K562 (cell line): ENCODE measurements around the gene RPL26. TPM values are rescaled to one million over a fixed set of nuclear protein-coding genes. Genes with fewer than 3 reads are reported as not detected.

Experiments used
- EP400 ChIP-seq: fragments of 450-650 bp; IDR thresholded peaks from 2 replicates; pipeline ENCODE4 v1.6.1; 2017; ENCODE audit warnings: antibody characterized with exemption, mild to moderate bottlenecking, moderate library complexity
- ETV5 ChIP-seq: sonication (generic); formaldehyde crosslinking; IDR thresholded peaks from 2 replicates; pipeline ENCODE4 v1.4.0; 2020; ENCODE audit warnings: low read depth, mild to moderate bottlenecking, missing genetic modification reagents
- FOXA3 ChIP-seq, 2 experiments: fragments of 450-650 bp in 1 of 2; sonication (generic) in 1 of 2; formaldehyde crosslinking; IDR thresholded peaks in 1 of 2; conservative IDR thresholded peaks in 1 of 2; 2 replicates each; pipeline versions ENCODE4 v1.4.0 to v1.8.0; 2020 to 2022; ENCODE audit warnings: mild to moderate bottlenecking in 2 of 2, missing genetic modification reagents in 1 of 2
- HDAC8 ChIP-seq: fragments of 450-650 bp; IDR thresholded peaks from 2 replicates; pipeline ENCODE4 v1.6.1; 2016; ENCODE audit warnings: mild to moderate bottlenecking, missing genetic modification characterization, moderate library complexity, missing compliant biosample characterization
- HNRNPL ChIP-seq: fragments of 200-400 bp; formaldehyde crosslinking; IDR thresholded peaks from 2 replicates; pipeline ENCODE4 v1.6.1; 2017; ENCODE audit warnings: low read depth, mild to moderate bottlenecking, low read length
- HNRNPUL1 ChIP-seq: fragments of 200-400 bp; formaldehyde crosslinking; IDR thresholded peaks from 2 replicates; pipeline ENCODE4 v1.6.1; 2017; ENCODE audit warnings: low read length
- MXI1 ChIP-seq: IDR thresholded peaks from 2 replicates; pipeline ENCODE4 v1.6.1; 2011; ENCODE audit warnings: low read depth, mild to moderate bottlenecking, improper control_type of control experiment, low read length
- MYC ChIP-seq, 2 experiments: fragments of 250-450 bp in 1 of 2; sonication (Bioruptor Pico) in 1 of 2; IDR thresholded peaks; 2 replicates each; pipeline versions ENCODE4 v1.5.1 to v1.6.1; 2012 to 2021; ENCODE audit warnings: low read depth in 2 of 2, borderline replicate concordance in 1 of 2, improper control_type of control experiment in 1 of 2, low read length in 1 of 2, mild to moderate bottlenecking in 1 of 2, moderate library complexity in 1 of 2
- PRDM10 ChIP-seq: fragments of 450-650 bp; IDR thresholded peaks from 2 replicates; pipeline ENCODE4 v1.6.1; 2018; ENCODE audit not compliant: partially characterized antibody
- ZNF239 ChIP-seq: fragments of 250-450 bp; sonication (Bioruptor Pico); IDR thresholded peaks from 2 replicates; pipeline ENCODE4 v1.4.0; 2020; ENCODE audit warnings: mild to moderate bottlenecking
- polyA plus RNA-seq, 8 experiments: library from polyadenylated mRNA; depleted of rRNA in 4 of 8; stranded (reverse) in 5 of 8; unstranded in 3 of 8; fragments of >200 nt; fragmentation: Nextera tagmentation in 2 of 8; fragmentation: Illumina TruSeq in 1 of 8; extraction: Ambion mirVana in 2 of 8; extraction: Trizol in 1 of 8; gene quantifications; 2 replicates each; pipeline versions ENCODE4 v1.2.1 to v1.2.3, GENCODE V29; 2011 to 2014; ENCODE audit warnings: inconsistent platforms in 1 of 8, missing spikeins in 1 of 8
- total RNA-seq, 7 experiments: library from RNA; depleted of rRNA in 6 of 7; stranded (reverse); fragments of >200 nt in 6 of 7; fragmentation: Illumina TruSeq in 2 of 7; extraction: Trizol in 2 of 7; gene quantifications; 2 replicates each; pipeline versions ENCODE4 v1.2.1 to v1.2.3, GENCODE V29; 2011 to 2021; ENCODE audit warnings: low replicate concordance in 1 of 7
- TF ChIP-seq, protein P1 (sequence below), 2 experiments: fragments of 450-650 bp; IDR thresholded peaks; 2 replicates each; pipeline ENCODE4 v1.6.1; 2016; ENCODE audit warnings: mild to moderate bottlenecking in 2 of 2, borderline replicate concordance in 1 of 2, low read depth in 1 of 2, moderate library complexity in 1 of 2
- TF ChIP-seq, protein P2 (sequence below): fragments of 450-650 bp; IDR thresholded peaks from 2 replicates; pipeline ENCODE4 v1.6.1; 2014; ENCODE audit warnings: low read depth, mild to moderate bottlenecking, moderate library complexity, borderline replicate concordance

RPL26 gene
- total and polyA plus RNA-seq, 9 of the 15 experiments (the other 6 are each of a cell fraction or from before 2014, with no cell fraction given) = 1,474 to 4,074 (median 2,904) TPM

DNA sequence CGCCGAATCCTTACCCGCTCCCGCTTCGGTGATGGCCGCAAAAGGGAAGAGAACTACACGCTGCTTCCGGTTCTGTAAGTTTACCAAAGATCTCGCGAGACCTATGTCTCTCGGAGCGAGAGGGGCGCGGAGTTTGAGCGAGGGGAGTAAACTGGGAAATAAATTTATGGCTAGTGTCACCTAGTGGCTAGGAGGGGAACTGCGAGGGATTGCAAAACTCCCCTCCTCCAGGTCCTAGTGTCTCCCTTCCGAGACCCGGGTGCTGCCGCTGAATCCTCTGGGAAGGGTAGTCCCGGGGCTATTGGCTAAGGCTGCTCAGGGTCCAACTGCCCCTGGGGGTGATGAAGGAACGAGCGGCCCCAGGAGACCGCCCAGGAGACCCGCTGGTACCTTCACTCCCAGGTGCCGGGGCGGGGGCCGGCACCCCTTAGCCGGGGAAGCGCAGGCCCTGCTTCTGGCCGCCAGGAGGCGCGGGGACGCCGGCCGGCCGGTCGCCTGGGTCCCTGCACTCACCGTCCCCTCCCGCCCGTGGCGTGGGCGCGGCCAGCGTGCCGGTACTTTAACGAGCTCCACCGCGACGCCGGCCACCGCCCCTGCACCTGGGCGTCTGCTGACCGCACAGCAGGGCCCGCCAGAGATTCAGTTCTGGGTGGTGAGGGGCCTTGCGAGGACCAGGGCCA lies at the start of gene RPL26 (continued):
- TF ChIP-seq, protein P1, sequence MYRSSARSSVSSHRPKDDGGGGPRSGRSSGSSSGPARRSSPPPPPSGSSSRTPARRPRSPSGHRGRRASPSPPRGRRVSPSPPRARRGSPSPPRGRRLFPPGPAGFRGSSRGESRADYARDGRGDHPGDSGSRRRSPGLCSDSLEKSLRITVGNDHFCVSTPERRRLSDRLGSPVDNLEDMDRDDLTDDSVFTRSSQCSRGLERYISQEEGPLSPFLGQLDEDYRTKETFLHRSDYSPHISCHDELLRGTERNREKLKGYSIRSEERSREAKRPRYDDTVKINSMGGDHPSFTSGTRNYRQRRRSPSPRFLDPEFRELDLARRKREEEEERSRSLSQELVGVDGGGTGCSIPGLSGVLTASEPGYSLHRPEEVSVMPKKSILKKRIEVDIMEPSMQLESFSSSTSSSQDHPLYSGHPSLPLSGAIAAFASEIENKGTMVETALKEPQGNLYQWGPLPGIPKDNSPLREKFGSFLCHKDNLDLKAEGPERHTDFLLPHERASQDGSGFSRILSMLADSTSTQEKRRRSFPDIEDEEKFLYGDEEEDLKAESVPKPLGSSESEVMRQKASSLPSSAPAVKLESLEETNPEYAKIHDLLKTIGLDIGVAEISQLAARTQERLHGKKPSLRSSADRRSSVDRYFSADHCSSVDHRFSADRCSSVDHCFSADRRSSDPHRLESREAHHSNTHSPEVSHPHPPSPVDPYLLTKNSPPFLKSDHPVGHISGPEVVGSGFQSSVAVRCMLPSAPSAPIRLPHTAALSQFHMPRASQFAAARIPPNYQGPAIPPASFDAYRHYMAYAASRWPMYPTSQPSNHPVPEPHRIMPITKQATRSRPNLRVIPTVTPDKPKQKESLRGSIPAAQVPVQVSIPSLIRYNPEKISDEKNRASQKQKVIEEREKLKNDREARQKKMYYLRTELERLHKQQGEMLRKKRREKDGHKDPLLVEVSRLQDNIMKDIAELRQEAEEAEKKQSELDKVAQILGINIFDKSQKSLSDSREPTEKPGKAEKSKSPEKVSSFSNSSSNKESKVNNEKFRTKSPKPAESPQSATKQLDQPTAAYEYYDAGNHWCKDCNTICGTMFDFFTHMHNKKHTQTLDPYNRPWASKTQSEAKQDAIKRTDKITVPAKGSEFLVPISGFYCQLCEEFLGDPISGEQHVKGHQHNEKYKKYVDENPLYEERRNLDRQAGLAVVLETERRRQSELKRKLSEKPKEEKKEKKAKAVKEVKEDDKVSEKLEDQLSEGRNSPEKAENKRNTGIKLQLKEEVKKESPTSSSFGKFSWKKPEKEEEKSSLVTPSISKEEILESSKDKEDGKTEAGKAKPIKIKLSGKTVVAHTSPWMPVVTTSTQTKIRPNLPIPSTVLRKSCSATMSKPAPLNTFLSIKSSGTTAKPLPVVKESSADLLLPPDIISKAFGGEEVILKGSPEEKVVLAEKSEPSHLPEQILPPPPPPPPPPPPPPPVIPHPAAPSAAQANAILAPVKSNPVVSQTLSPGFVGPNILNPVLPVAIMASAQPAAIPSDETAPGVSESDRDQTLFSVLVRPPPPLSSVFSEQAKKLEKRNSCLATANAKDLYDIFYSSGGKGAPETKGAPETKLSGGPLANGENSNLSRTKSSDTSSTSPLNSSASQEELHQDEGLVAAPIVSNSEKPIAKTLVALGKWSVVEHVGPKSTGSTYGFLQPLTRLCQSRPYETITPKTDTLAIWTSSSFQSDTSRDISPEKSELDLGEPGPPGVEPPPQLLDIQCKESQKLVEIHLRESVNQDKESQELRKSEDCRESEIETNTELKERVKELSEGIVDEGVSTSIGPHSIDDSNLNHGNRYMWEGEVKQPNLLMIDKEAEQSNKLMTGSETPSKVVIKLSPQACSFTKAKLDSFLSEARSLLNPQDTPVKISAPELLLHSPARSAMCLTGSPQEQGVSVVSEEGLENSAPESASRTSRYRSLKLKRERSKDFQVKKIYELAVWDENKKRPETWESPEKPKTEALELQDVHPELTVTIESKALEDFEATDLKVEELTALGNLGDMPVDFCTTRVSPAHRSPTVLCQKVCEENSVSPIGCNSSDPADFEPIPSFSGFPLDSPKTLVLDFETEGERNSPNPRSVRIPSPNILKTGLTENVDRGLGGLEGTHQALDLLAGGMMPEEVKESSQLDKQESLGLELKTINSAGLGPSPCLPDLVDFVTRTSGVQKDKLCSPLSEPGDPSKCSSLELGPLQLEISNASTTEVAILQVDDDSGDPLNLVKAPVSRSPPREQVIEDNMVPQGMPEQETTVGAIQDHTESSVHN (IDR thresholded peaks at IDR 0.05; ENCODE audit: borderline replicate concordance in 1 of 2, low read depth in 1 of 2) = peak in 1 of 2 experiments; percentile 58; a peak in 1 of 4 replicates
- TF ChIP-seq MYC (IDR thresholded peaks at IDR 0.05; ENCODE audit: low read depth, low read length) (peak; percentile 92; the same call in 1 of the 2 replicates), MYC (CRISPR knock-in tag; IDR thresholded peaks at IDR 0.05; ENCODE audit: borderline replicate concordance, low read depth) (no peak), FOXA3 (CRISPR knock-in tag; conservative IDR thresholded peaks at IDR 0.05 in 1 of 2, IDR thresholded peaks at IDR 0.05 in 1 of 2) (no peak), ZNF239 (CRISPR knock-in tag) (no peak), HDAC8 (tag) (no peak), PRDM10 (peak; percentile 67), HNRNPUL1 (no peak), HNRNPL (0 out of 2 replicates have a peak, but pooled peaks have one; percentile 26), MXI1 (peak; percentile 71; the same call in 1 of the 2 replicates), EP400 (peak; percentile 72), ETV5 (CRISPR knock-in tag) (peak; percentile 59; the same call in 1 of the 2 replicates)
- TF ChIP-seq, protein P2, sequence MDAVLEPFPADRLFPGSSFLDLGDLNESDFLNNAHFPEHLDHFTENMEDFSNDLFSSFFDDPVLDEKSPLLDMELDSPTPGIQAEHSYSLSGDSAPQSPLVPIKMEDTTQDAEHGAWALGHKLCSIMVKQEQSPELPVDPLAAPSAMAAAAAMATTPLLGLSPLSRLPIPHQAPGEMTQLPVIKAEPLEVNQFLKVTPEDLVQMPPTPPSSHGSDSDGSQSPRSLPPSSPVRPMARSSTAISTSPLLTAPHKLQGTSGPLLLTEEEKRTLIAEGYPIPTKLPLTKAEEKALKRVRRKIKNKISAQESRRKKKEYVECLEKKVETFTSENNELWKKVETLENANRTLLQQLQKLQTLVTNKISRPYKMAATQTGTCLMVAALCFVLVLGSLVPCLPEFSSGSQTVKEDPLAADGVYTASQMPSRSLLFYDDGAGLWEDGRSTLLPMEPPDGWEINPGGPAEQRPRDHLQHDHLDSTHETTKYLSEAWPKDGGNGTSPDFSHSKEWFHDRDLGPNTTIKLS = peak; percentile 78; the same call in 1 of the 2 replicates
